ELF-1 (cell line): ENCODE results near the gene SMAD7.

ENCODE experiments used
- DNase-seq: peaks from one replicate; pipeline ENCODE4 v3.0.0-alpha.2; 2016; ENCODE audit warnings: low read depth, low spot score

The SMAD7 gene

GRCh38 chr18:48986851-48987761 is 36.3 kb upstream of the SMAD7 start:
- DNase-seq = no peak

- DNase-seq = no peak
Measured at GRCh38 chr18:48985161-48985560, 34.4 kb upstream of the SMAD7 start.

GRCh38 chr18:48983793-48984437 is 33.1 kb upstream of the SMAD7 start:
- DNase-seq = no peak

GRCh38 chr18:48982266-48982665 is 31.5 kb upstream of the SMAD7 start:
- no peak for DNase-seq

DNA sequence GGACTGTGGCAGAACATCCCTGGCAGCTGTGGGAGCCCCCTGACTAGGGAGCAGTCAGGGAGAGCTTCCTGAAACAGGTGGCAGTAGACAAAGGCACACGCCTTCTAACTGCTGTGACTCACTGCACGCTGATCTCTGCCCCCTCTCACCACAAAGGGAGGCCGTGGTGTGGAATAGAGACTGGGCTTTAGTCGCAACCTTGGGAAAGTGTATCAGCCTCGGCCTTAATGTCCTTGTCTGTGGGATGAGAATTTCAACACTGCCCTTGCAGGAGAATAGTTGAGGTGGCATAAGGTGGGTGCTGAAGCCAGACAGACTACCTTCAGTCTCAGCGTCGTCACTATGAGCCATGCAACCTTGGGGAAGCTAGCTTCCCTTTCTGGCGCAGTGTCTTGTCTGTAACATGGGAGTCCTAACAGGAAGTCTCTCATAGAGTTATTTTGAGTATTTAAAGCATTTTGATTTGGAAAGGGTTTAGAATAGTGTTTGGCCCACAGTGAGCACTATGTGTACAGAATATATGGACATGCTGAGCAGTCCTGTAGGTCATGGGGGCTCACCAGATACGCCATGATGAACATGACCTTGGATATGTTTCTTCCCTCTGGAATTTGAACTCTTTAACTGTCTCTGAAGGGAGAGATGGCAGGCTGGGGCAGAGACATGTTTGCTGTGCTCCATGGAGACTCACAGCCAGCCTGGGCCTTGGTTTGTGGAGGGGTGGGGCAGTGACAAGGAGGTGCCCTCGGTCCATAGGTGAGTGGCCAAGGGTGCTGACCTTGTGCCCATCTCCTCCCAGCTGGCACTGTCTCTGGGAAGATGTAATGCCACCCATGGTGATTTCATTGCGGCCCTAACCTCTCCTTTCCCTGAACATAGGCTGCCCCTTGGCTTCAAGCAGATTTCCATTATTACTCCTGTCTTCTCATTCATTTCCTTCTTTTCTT is 29.5 kb upstream of the SMAD7 start:
- no peak for DNase-seq

GRCh38 chr18:48977914-48978313 is 27.1 kb upstream of the SMAD7 start:
- no peak for DNase-seq

GRCh38 chr18:48975817-48976649 is 25.3 kb upstream of the SMAD7 start:
- DNase-seq = no peak

GRCh38 chr18:48975120-48975816 is 24.5 kb upstream of the SMAD7 start:
- no peak for DNase-seq

- peak; percentile 68 for DNase-seq
Measured at GRCh38 chr18:48974304-48975119, 23.7 kb upstream of the SMAD7 start.

DNA sequence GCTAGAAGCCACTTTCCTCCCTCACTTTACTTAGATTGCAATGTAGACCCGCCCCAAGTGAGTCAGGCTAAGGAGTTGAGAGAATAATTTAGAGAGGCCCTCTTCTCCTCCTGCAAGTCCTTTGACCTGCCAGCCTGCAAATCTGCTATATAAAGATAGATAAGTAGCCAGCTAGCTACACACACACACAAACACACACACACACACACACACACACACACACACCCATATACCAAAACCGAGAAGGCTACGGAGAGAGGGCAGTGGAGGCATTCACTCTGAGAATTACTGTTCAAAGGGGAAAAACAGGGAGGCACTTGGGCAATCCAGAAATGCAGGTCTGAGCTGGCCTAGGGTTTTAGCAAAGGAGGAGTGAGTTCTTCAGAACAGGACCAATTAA is 23.0 kb upstream of the SMAD7 start:
- DNase-seq = peak; percentile 48

DNA sequence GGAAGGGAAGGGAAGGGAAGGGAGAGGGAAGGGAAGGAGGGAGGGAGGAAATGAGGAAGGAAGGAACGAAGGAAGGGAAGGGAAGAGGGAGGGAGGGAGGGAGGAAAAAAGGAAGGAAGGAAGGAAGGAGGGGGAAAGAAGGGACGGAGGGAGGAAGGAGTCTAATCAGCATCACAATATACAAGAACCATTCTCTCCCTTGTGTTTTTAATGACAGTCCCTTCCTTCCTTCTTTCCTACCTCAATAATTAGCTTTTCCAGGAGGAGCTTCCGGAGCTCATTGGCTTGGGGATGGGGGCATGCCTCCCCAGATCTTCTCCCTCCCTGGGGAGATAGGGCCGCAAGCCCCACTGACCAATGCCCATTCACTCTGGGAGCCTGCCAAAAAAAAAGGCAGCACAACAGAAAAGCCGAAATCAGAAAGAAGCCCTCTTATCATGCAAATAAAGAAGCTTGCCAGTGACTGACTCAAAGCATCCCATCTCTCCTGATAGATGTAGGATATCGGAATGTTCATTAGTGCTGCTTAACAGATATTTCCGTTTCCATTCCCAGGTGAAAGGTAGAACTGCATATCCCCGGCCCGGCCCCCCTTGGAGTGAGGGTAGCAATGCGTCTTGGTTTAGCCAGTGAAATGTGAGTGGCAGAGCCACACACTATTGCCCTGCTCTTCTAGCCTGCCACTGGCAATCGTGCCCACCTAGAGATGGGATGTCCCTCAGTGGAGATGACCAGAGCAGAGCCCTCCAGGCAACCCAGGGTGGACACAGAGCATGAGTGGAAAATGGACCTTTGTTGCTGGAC is 17.8 kb upstream of the SMAD7 start:
- peak; percentile 35 for DNase-seq

DNA sequence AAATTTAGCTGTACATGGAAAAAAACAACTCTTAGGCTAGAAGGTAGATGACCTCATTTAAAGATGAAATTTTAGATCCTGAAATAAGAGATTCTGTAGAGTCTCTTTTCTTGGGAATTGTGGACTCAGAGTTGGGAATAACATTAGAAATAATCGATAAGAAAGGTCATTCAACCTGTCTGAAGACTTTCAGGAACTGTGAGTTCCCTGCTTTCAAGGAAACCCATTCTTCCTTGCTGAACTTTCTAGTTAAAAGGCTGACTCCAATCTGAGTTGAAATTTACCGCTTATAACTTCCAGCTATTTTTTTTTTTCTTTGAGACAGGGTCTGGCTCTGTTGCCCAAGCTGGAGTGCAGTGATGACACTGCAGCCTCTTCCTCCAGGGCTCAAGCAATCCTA is 16.8 kb upstream of the SMAD7 start:
- no peak for DNase-seq

DNA sequence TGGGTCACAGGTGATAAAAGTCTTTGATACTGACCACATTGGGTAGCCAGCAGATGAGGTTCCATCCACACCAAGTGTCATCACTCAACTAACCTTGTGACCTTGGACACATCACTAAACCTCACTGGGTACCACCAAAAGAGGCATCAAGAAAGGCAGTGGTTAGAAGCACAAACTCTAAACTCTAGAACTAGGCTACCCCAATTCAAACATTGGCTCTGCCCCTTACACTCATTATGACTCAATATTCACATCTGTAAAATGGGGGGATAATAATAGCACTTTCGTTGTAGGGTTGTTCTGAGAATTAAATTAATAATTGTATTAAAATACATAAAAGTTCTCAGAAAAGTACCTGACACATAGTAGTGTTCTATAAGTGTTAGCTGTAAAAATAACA is 15.8 kb upstream of the SMAD7 start:
- no peak for DNase-seq

DNA sequence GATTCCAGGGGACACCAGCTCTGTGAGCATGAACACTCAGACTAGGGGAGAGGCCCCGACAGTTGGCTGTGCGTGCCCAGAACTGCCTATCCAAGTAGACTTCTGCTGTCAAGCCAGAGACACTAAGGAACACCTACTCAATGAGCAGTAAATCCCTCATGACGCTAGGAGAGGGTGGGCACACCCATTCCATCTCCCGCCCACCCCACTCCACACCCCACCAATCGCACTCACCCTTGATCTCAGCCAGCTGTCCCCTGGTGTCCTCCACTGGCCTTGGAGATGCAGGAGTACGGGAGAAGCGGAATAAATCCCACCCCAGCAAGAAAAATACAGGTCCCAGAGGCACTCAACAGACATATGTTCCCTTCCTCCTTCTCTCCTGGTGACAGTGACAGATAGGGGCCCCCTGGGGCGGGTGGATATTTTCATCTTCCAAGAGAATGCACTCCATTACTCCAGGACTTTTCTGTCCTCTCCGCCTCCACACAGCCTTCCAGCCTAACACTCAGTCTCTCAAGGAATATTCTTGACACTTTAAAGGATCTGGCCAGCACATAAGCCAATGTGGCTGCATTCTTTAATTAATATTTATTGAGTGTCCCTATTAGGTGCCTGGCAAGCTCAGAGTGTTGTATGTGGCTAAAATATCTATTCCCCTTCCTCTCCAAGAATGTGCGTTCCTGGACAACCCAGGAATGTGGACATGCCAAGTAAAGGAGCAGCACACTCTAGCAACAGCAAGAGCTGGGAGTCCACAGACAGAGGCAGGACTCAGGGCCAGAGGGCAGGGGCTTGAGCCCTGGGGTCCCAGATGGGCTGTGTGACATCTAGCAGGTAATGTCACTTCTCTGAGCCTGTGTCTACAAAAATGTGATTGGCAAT is 13.1 kb upstream of the SMAD7 start:
- peak; percentile 33 for DNase-seq

- peak; percentile 23 for DNase-seq
Measured at GRCh38 chr18:48962994-48963561, 12.3 kb upstream of the SMAD7 start.

- peak; percentile 32 for DNase-seq
Measured at GRCh38 chr18:48962252-48962993, 11.7 kb upstream of the SMAD7 start.

GRCh38 chr18:48961547-48961946 is 10.8 kb upstream of the SMAD7 start:
- DNase-seq = no peak
